Stomach (tissue), 19 donors: ENCODE data around the gene ODAPH. TPM values are rescaled to one million over a fixed set of nuclear protein-coding genes. Genes with fewer than 3 reads are reported as not detected.
"Not testable (repeated sequence)": the region's sequence is repeated elsewhere in the genome, so short reads cannot be mapped to it uniquely, and the experiment has no call there.

Experiments
- DNase-seq, 2 donors: peaks; one replicate each; pipeline versions ENCODE4 v3.0.0 to v3.0.0-alpha.2; 2013 to 2019
- H3K27ac ChIP-seq, 5 donors: fragments of 200-600 bp in 4 of 5; sonication (generic) in 4 of 5; one replicate each; pipeline ENCODE4 v1.5.1; 2013 to 2019; ENCODE audit warnings: mild to moderate bottlenecking in 1 of 5, moderate library complexity in 1 of 5
- H3K27me3 ChIP-seq, 3 donors: fragments of 200-600 bp; sonication (generic); one replicate each; pipeline ENCODE4 v1.5.1; 2017 to 2019; ENCODE audit warnings: mixed run types in 1 of 3
- H3K36me3 ChIP-seq, 4 donors: fragments of 200-600 bp; sonication (generic); 1 replicate in 3 of 4; 2 replicates in 1 of 4; pipeline ENCODE4 v1.5.1; 2016 to 2019
- H3K4me1 ChIP-seq, 4 donors: fragments of 200-600 bp; sonication (generic); one replicate each; pipeline ENCODE4 v1.5.1; 2016 to 2019
- H3K4me3 ChIP-seq, 4 donors: fragments of 200-600 bp; sonication (generic) in 3 of 4; one replicate each; pipeline ENCODE4 v1.5.1; 2016 to 2019; ENCODE audit warnings: mild to moderate bottlenecking in 1 of 4
- H3K9me3 ChIP-seq, 4 donors: fragments of 200-600 bp; sonication (generic); one replicate each; pipeline ENCODE4 v1.5.1; 2016 to 2019
- EP300 ChIP-seq: sonication (generic); formaldehyde crosslinking; IDR thresholded peaks from one replicate; pipeline ENCODE4 v1.6.1; 2017; ENCODE audit warnings: antibody characterized with exemption
- POLR2A ChIP-seq, 4 donors: fragments of 450-650 bp; IDR thresholded peaks; one replicate each; pipeline ENCODE4 v1.6.1; 2016; ENCODE audit warnings: antibody characterized with exemption in 4 of 4, control low read depth in 2 of 4, mild to moderate bottlenecking in 1 of 4, moderate library complexity in 1 of 4
- POLR2AphosphoS5 ChIP-seq, 3 donors: sonication (generic); formaldehyde crosslinking; IDR thresholded peaks; one replicate each; pipeline ENCODE4 v1.6.1; 2016; ENCODE audit warnings: antibody characterized with exemption in 3 of 3
- WGBS, 5 donors: extraction: QIAGEN DNeasy Blood & Tissue Kit in 3 of 5; methylation state at CpG; one replicate each; pipeline versions ENCODE4 v1.1.5 to v1.1.7; 2013 to 2018; 5-methylcytosine and 5-hydroxymethylcytosine counted together
- intact Hi-C: fragments of 100-400 bp; cut with DNase I; formaldehyde crosslinking; loops from one replicate; pipeline ENCODE4 v1.15.1; 2023; ENCODE audit warnings: low total_unique reads
- long read RNA-seq, 10 donors: transcript quantifications; one replicate each; lab custom pipeline, GENCODE V29; 2026
- polyA plus RNA-seq, 3 donors: library from polyadenylated mRNA; stranded (reverse); fragments of 200-250 nt; gene quantifications; one replicate each; pipeline ENCODE4 v1.2.3, GENCODE V29; 2013
- total RNA-seq, 5 donors: library from RNA; depleted of rRNA; stranded (reverse); fragments of >200 nt; gene quantifications; one replicate each; pipeline versions ENCODE4 v1.1.0 to v1.2.3, GENCODE V29; 2014 to 2016
- TF ChIP-seq, protein P1 (sequence below), 7 experiments: fragments of 450-650 bp in 4 of 7; fragments of 200-600 bp in 3 of 7; sonication (generic) in 3 of 7; IDR thresholded peaks; one replicate each; pipeline ENCODE4 v1.5.1; 2016 to 2019; ENCODE audit warnings: antibody characterized with exemption in 7 of 7, control low read depth in 2 of 7, mild to moderate bottlenecking in 1 of 7
- donor health status: healthy with polysubstance abuse.
- donor health status: Bipolar disorder and iron deficiency.
- donor health status: healthy.

Gene ODAPH, protein sequence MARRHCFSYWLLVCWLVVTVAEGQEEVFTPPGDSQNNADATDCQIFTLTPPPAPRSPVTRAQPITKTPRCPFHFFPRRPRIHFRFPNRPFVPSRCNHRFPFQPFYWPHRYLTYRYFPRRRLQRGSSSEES
- not detected for total RNA-seq
- under 1 TPM in 1 of 3 donors, not detected in 2; 0.28 TPM for polyA plus RNA-seq
- long read RNA-seq, donor 1, result 0 reads
- long read RNA-seq, donor 2, result 0 reads
- long read RNA-seq, donor 3, result 0 reads
- long read RNA-seq, donor 4, result 0 reads
- long read RNA-seq, donor 5, result 0 reads
- long read RNA-seq, donor 6, result 0 reads
- long read RNA-seq, donor 7, result 0 reads
- long read RNA-seq, donor 8, result 0 reads
- long read RNA-seq, donor 9, result 0 reads
- long read RNA-seq, donor 10, result 0 reads

DNA sequence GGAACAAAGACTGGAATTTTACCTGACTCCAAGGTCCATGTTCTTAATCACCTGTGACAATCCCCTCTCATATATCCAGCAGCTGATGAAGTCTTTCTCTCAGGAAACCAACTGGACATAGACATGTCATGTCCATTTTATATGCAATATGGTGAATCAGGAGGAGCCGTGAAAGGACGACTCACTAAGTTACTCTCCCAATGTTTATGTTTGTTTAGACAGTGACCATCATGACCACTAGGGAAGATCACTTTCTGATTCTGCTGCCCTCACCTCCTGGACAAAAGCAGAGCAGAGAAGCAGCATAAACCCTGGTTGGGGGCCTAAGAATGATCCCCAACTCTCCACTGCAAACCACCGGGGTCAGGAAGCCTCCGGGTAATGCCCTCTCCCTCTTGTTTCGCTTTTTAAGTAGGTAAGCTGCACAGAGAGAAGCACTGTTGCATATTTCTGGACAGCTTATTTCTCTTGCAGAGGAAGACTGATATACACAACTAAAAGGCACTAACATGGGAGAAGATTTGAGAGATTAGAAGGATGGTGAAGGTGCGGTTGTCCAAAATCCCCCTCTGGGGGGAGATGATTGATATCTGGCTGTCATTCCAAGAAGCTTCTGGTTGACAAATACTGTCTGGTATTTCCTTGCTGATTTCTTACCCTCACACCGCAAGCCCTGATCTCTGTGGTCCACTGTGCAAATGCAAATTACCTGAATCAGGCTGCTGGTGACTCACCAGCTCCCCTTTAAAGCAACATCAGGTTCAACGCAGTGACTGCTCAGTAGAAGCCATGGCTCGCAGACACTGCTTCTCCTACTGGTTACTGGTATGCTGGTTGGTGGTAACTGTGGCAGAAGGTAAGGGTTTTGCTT is at the start of gene ODAPH:
Gene ODAPH (plus strand): TSS at position 773 of the 871 bp plus-strand sequence. CDS start 17 bp downstream, at position 790.
- no peaks in the 10 kb centered on the region for H3K9me3 ChIP-seq
- no peaks in the 10 kb centered on the region for H3K36me3 ChIP-seq
- peaks cover 0 to 6% (median 0%) of the 10 kb centered on the region in 3 donors for H3K27me3 ChIP-seq
- peak in 1 of 2 donors; percentile 8 for DNase-seq
- WGBS, 5 donors, result 45 to 61% (median 50%) methylated on average over 9 of the region's 9 CpGs
- H3K4me1 ChIP-seq, result no peaks in the 10 kb centered on the region
- no peak within 1 kb of the TSS for H3K4me3 ChIP-seq
- TF ChIP-seq POLR2A (IDR thresholded peaks at IDR 0.05), result no peak
- TF ChIP-seq, protein P1, sequence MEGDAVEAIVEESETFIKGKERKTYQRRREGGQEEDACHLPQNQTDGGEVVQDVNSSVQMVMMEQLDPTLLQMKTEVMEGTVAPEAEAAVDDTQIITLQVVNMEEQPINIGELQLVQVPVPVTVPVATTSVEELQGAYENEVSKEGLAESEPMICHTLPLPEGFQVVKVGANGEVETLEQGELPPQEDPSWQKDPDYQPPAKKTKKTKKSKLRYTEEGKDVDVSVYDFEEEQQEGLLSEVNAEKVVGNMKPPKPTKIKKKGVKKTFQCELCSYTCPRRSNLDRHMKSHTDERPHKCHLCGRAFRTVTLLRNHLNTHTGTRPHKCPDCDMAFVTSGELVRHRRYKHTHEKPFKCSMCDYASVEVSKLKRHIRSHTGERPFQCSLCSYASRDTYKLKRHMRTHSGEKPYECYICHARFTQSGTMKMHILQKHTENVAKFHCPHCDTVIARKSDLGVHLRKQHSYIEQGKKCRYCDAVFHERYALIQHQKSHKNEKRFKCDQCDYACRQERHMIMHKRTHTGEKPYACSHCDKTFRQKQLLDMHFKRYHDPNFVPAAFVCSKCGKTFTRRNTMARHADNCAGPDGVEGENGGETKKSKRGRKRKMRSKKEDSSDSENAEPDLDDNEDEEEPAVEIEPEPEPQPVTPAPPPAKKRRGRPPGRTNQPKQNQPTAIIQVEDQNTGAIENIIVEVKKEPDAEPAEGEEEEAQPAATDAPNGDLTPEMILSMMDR (IDR thresholded peaks at IDR 0.05), result no peak
- TF ChIP-seq POLR2AphosphoS5 (IDR thresholded peaks at IDR 0.05), result no peak
- TF ChIP-seq EP300, result no peak
- intact Hi-C loops, result no loop called here
- H3K27ac ChIP-seq, result no peak within 1 kb of the TSS

DNA sequence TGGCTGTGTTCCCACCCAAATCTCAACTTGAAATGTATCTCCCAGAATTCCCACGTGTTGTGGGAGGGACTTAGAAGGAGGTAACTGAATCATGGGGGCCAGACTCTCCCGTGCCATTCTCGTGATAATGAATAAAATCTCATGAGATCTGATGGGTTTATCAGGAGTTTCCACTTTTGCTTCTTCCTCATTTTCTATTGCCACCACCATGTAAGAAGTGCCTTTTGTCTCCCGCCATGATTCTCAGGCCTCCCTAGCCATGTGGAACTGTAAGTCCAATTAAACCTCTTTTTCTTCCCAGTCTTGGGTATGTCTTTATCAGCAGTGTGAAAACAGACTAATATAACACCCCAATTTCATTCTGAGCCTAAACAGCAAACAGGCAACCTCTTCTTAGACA is 46.3 kb upstream of the ODAPH start:
- 62 to 79% (median 68%) methylated on average over 4 of the region's 4 CpGs for WGBS, 5 donors
- H3K27me3 ChIP-seq, DNase-seq, H3K27ac ChIP-seq, H3K9me3 ChIP-seq, H3K4me3 ChIP-seq, intact Hi-C loops: not testable (repeated sequence)
- Histone ChIP-seq H3K4me1 (peaks cover 30 to 76% (median 53%) of the 10 kb centered on the region in 4 donors), H3K36me3 (peaks cover 0 to 35% (median 19%) of the 10 kb centered on the region in 4 donors)

DNA sequence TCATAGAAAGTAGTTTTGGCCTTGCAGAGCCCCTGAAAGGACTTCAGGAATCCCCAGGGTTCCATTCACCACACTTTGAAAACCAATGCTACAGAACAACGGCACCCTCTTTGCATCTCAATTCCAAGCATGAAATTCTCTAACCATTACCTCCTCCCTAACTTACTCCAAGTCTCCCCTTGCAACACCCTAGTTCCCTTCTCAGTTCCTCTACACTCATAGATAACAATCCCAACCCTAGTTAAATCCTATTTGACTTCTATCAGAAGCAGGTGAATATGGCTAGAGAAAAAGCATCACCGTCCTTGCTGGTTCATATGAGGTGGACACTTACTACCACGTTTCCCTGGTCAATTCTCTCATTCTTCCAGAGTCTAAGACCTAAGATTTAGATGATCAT is 44.0 kb upstream of the ODAPH start:
- 60 to 71% (median 62%) methylated on average over 3 of the region's 3 CpGs for WGBS, 5 donors

DNA sequence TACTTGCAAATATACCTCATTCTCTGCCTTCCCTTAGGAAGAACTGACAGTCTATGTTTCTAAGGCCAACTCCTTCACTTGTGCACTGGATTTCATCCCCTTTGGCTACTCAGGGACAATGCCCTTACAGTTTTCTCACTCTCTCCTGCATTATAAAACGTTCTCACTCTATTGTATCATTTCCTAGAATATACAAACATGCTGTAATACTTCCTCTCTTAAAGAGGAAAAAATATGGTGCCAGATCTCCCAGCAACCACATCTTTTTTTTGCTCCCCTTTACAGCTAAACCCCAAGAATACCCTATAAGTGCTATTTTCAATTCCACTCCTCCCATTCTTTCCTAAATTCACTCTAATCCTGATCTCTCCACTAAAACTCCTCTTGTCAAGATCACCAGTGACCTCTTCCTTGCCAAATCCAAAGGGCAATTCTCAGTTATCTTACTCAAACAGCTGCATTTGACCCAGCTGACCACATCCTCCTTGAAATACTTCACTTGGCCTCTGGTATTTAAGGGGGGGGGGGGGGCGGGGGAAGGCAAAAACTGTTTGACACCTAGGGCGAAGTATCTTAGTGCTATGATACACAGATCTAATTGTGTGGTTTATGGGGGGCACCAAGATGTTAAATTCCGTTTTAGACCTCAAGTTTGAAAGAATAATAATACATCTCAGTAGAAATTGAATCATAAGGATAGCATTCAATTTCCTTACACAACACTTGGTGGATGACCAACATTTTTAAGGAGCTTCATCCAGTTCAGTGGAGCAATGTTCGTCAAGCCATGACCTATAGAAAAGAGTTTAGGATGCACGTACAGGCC is 43.3 kb upstream of the ODAPH start:
- H3K4me3 ChIP-seq, result peak overlapping the region; percentile 69 to 91 (median 81)
- no peaks in the 10 kb centered on the region for H3K9me3 ChIP-seq
- peak in 1 of 2 donors; percentile 36 for DNase-seq
- H3K27me3 ChIP-seq, result no peaks in the 10 kb centered on the region
- intact Hi-C loops, result no loop called here
- TF ChIP-seq POLR2A (IDR thresholded peaks at IDR 0.05) (no peak), POLR2AphosphoS5 (IDR thresholded peaks at IDR 0.05) (no peak), EP300 (no peak)
- TF ChIP-seq, protein P1 (IDR thresholded peaks at IDR 0.05), result no peak
- H3K36me3 ChIP-seq, result peaks cover 5 to 17% (median 13%) of the 10 kb centered on the region in 4 donors
- WGBS, 5 donors, result 14 to 40% (median 28%) methylated on average over 6 of the region's 6 CpGs
- H3K27ac ChIP-seq, result peak overlapping the region; percentile 33 to 99 (median 93)
- H3K4me1 ChIP-seq, result peaks cover 31 to 71% (median 58%) of the 10 kb centered on the region in 4 donors

More for the DNA sequence above, 44.0 kb upstream of the ODAPH start:
- no peaks in the 10 kb centered on the region for H3K27me3 ChIP-seq
- no peak for TF ChIP-seq POLR2A (IDR thresholded peaks at IDR 0.05)
- H3K4me3 ChIP-seq, result peak overlapping the region in 2 of 4 donors; percentile 82 to 91
- H3K9me3 ChIP-seq, result no peaks in the 10 kb centered on the region
- H3K27ac ChIP-seq, result peak overlapping the region in 3 of 5 donors; percentile 93 to 99 (median 97)
- peak in 1 of 2 donors; percentile 6 for DNase-seq
- intact Hi-C loops, result no loop called here
- peaks cover 3 to 16% (median 8%) of the 10 kb centered on the region in 4 donors for H3K36me3 ChIP-seq
- peaks cover 31 to 72% (median 60%) of the 10 kb centered on the region in 4 donors for H3K4me1 ChIP-seq
